ENCODE measurements around the gene PHACTR1. TPM values are rescaled to one million over a fixed set of nuclear protein-coding genes. Genes with fewer than 3 reads are reported as not detected.

The PHACTR1 gene
- total RNA-seq, 1 donor from 2014 or later: 8.5 TPM

DNA sequence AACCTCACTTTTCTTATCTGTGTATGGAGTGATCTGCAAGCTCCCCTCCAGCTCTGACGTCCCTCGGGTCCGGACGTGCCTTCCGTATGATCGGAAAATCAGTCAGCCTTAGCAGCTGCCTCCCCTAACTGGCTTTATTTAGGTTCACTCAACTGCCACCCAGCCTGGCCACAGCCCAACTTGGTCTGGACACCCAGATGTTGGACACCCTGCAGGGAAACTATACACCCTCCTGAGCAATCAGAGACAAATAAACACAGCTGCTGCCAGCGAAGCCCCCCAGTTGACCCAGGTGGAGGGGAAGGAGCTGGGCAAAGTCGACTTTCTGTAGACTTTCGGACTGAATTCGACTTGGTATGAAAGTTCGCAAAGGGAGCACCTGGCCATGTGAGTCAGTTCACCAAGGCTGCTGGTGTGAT is 582.8 kb downstream of the PHACTR1 start:
- Histone ChIP-seq H3K4me1 (ENCODE audit: insufficient read depth, low read length) (peaks cover 22% of the 10 kb centered on the region), H3K4me3 (ENCODE audit: insufficient read depth, low read depth, low read length) (no peak overlapping the region), H3K27me3 (ENCODE audit: insufficient read depth, low read length) (no peaks in the 10 kb centered on the region), H4K20me1 (ENCODE audit: insufficient read depth, low read length) (peaks cover 8% of the 10 kb centered on the region), H3K36me3 (ENCODE audit: insufficient read depth, low read length) (peaks cover 3% of the 10 kb centered on the region), H2AFZ (ENCODE audit: low read depth, low read length) (no peak overlapping the region), H3K9me3 (ENCODE audit: insufficient read depth, low read depth, low read length) (no peaks in the 10 kb centered on the region), H3K9ac (ENCODE audit: low read length) (no peak overlapping the region), H3K4me2 (ENCODE audit: low read length) (no peak overlapping the region), H3K27ac (ENCODE audit: low read depth, low read length) (no peak overlapping the region), H3K79me2 (ENCODE audit: insufficient read depth, low read length) (peaks cover 2% of the 10 kb centered on the region)
- H3K27ac Mint-ChIP-seq (ENCODE audit: unreplicated experiment): no peak overlapping the region
- no peak for FAIRE-seq
- no peak for TF ChIP-seq CTCF (IDR thresholded peaks at IDR 0.05; ENCODE audit: insufficient read depth, low read depth, low read length)
- no peak for TF ChIP-seq EZH2 (IDR thresholded peaks at IDR 0.05; ENCODE audit: insufficient read depth, low read length)
- H3K4me1 Mint-ChIP-seq (ENCODE audit: low read depth, unreplicated experiment): peaks cover 17% of the 10 kb centered on the region
- no peaks in the 10 kb centered on the region for H3K9me3 Mint-ChIP-seq (ENCODE audit: unreplicated experiment)
- H3K27me3 Mint-ChIP-seq (ENCODE audit: low read depth, unreplicated experiment): no peaks in the 10 kb centered on the region
- peaks cover 36% of the 10 kb centered on the region for H3K36me3 Mint-ChIP-seq (ENCODE audit: low read depth, unreplicated experiment)
- H3K4me3 Mint-ChIP-seq (ENCODE audit: unreplicated experiment): no peak overlapping the region
- no peak for DNase-seq (ENCODE audit: low read depth)

DNA sequence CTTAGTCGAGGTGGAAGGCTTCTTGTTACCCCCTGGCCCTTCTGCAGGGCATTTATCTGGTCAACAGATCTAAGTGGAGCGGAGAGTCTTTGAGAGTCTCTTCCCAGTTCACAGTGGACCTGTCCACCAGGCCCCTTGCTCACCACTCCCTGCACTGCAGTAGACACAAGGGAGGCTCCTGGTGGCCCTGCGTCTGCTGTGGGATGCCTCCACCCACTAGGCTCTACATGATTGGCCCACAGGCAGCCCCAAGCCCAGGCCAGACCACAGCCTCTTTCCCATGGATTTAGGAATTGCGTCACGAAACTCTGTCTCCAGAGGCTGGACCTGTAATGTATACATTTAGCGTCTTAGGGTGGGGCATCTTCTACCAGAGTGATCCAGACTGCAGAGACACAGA is 583.4 kb downstream of the PHACTR1 start:
- Mint-ChIP-seq H3K27me3 (ENCODE audit: low read depth, unreplicated experiment) (no peaks in the 10 kb centered on the region), H3K36me3 (ENCODE audit: low read depth, unreplicated experiment) (peaks cover 32% of the 10 kb centered on the region), H3K4me3 (ENCODE audit: unreplicated experiment) (no peak overlapping the region), H3K4me1 (ENCODE audit: low read depth, unreplicated experiment) (peaks cover 20% of the 10 kb centered on the region), H3K27ac (ENCODE audit: unreplicated experiment) (no peak overlapping the region), H3K9me3 (ENCODE audit: unreplicated experiment) (no peaks in the 10 kb centered on the region)
- Histone ChIP-seq H3K9me3 (ENCODE audit: insufficient read depth, low read depth, low read length) (no peaks in the 10 kb centered on the region), H2AFZ (ENCODE audit: low read depth, low read length) (no peak overlapping the region), H3K4me3 (ENCODE audit: insufficient read depth, low read depth, low read length) (no peak overlapping the region), H3K9ac (ENCODE audit: low read length) (no peak overlapping the region), H3K79me2 (ENCODE audit: insufficient read depth, low read length) (peaks cover 2% of the 10 kb centered on the region), H3K27me3 (ENCODE audit: insufficient read depth, low read length) (no peaks in the 10 kb centered on the region), H3K36me3 (ENCODE audit: insufficient read depth, low read length) (peaks cover 4% of the 10 kb centered on the region), H3K4me1 (ENCODE audit: insufficient read depth, low read length) (peaks cover 27% of the 10 kb centered on the region), H3K4me2 (ENCODE audit: low read length) (no peak overlapping the region), H4K20me1 (ENCODE audit: insufficient read depth, low read length) (peaks cover 8% of the 10 kb centered on the region), H3K27ac (ENCODE audit: low read depth, low read length) (no peak overlapping the region)
- FAIRE-seq: no peak
- no peak for DNase-seq (ENCODE audit: low read depth)
- no peak for TF ChIP-seq EZH2 (IDR thresholded peaks at IDR 0.05; ENCODE audit: insufficient read depth, low read length)
- no peak for TF ChIP-seq CTCF (IDR thresholded peaks at IDR 0.05; ENCODE audit: insufficient read depth, low read depth, low read length)

GRCh38 chr6:13300643-13301590 is 584.4 kb downstream of the PHACTR1 start:
- H3K4me3 Mint-ChIP-seq (ENCODE audit: unreplicated experiment): no peak overlapping the region
- Histone ChIP-seq H3K4me1 (ENCODE audit: insufficient read depth, low read length) (peaks cover 30% of the 10 kb centered on the region), H3K4me2 (ENCODE audit: low read length) (no peak overlapping the region), H3K79me2 (ENCODE audit: insufficient read depth, low read length) (peaks cover 2% of the 10 kb centered on the region), H3K9ac (ENCODE audit: low read length) (no peak overlapping the region), H3K36me3 (ENCODE audit: insufficient read depth, low read length) (peaks cover 5% of the 10 kb centered on the region), H3K4me3 (ENCODE audit: insufficient read depth, low read depth, low read length) (no peak overlapping the region), H3K27me3 (ENCODE audit: insufficient read depth, low read length) (no peaks in the 10 kb centered on the region), H3K9me3 (ENCODE audit: insufficient read depth, low read depth, low read length) (no peaks in the 10 kb centered on the region), H2AFZ (ENCODE audit: low read depth, low read length) (no peak overlapping the region), H3K27ac (ENCODE audit: low read depth, low read length) (no peak overlapping the region), H4K20me1 (ENCODE audit: insufficient read depth, low read length) (peaks cover 8% of the 10 kb centered on the region)
- no peaks in the 10 kb centered on the region for H3K9me3 Mint-ChIP-seq (ENCODE audit: unreplicated experiment)
- DNase-seq (ENCODE audit: low read depth) (no peak), FAIRE-seq (no peak)
- H3K36me3 Mint-ChIP-seq (ENCODE audit: low read depth, unreplicated experiment): peaks cover 32% of the 10 kb centered on the region
- H3K4me1 Mint-ChIP-seq (ENCODE audit: low read depth, unreplicated experiment): peaks cover 20% of the 10 kb centered on the region
- H3K27me3 Mint-ChIP-seq (ENCODE audit: low read depth, unreplicated experiment): no peaks in the 10 kb centered on the region
- TF ChIP-seq EZH2 (IDR thresholded peaks at IDR 0.05; ENCODE audit: insufficient read depth, low read length) (no peak), CTCF (IDR thresholded peaks at IDR 0.05; ENCODE audit: insufficient read depth, low read depth, low read length) (no peak)
- H3K27ac Mint-ChIP-seq (ENCODE audit: unreplicated experiment): no peak overlapping the region

All from astrocyte (in vitro differentiated cells and primary cell).